Stimulated activated CD8-positive, alpha-beta memory T cell treated with anti-CD3 and anti-CD28 coated beads, Interleukin-2, amount 100 ng/mL, for 48 hours (primary cell): ENCODE results near the gene HSF2BP.
"Not testable (repeated sequence)": the region's sequence is repeated elsewhere in the genome, so short reads cannot be mapped to it uniquely, and the experiment has no call there.

Experiments
- DNase-seq, 2 donors: peaks; one replicate each; pipeline ENCODE4 v3.0.0-alpha.2; 2020; ENCODE audit warnings: low read depth in 2 of 2

Gene HSF2BP

GRCh38 chr21:43619344-43619743, 39.9 kb downstream of the HSF2BP start:
- DNase-seq = no peak

- no peak for DNase-seq
Observed at GRCh38 chr21:43618940-43619339, 40.3 kb downstream of the HSF2BP start.

GRCh38 chr21:43616861-43617260, 42.4 kb downstream of the HSF2BP start:
- not testable (repeated sequence) for DNase-seq

GRCh38 chr21:43614839-43615238, 44.4 kb downstream of the HSF2BP start:
- no peak for DNase-seq

GRCh38 chr21:43613755-43614638, 45.3 kb downstream of the HSF2BP start:
- no peak for DNase-seq

GRCh38 chr21:43611598-43612369, 47.5 kb downstream of the HSF2BP start:
- DNase-seq = peak in 1 of 2 donors; percentile 5

- no peak for DNase-seq
Observed at GRCh38 chr21:43609501-43610340, 49.6 kb downstream of the HSF2BP start.

GRCh38 chr21:43608664-43609063, 50.6 kb downstream of the HSF2BP start:
- DNase-seq = no peak

- no peak for DNase-seq
Observed at GRCh38 chr21:43608225-43608624, 51.1 kb downstream of the HSF2BP start.

- no peak for DNase-seq
Observed at GRCh38 chr21:43605320-43606215, 53.7 kb downstream of the HSF2BP start.

GRCh38 chr21:43604505-43605204, 54.6 kb downstream of the HSF2BP start:
- DNase-seq = no peak

- DNase-seq = no peak
Observed at GRCh38 chr21:43603641-43604504, 55.4 kb downstream of the HSF2BP start.

GRCh38 chr21:43603233-43603626, 56.1 kb downstream of the HSF2BP start:
- DNase-seq = no peak

- DNase-seq = no peak
Observed at GRCh38 chr21:43602266-43603232, 56.7 kb downstream of the HSF2BP start.

GRCh38 chr21:43600642-43601402, 58.5 kb downstream of the HSF2BP start:
- no peak for DNase-seq

GRCh38 chr21:43599728-43600127, 59.6 kb downstream of the HSF2BP start:
- DNase-seq = no peak

- DNase-seq = no peak
Observed at GRCh38 chr21:43598416-43599120, 60.7 kb downstream of the HSF2BP start.
